GM19324 (cell line): ENCODE results near the gene WASF2.
"Not testable (repeated sequence)": the region's sequence is repeated elsewhere in the genome, so short reads cannot be mapped to it uniquely, and the experiment has no call there.

Source experiments
- ATAC-seq: cut with Tn5 transposase; IDR thresholded peaks from one replicate; pipeline ENCODE4 v1.9.1; 2021; ENCODE audit warnings: mild to moderate bottlenecking, moderate library complexity; ENCODE audit not compliant: unreplicated experiment, low FRiP score

Gene WASF2

GRCh38 chr1:27499142-27499541 is 9.2 kb upstream of the WASF2 start:
- no peak for ATAC-seq

- no peak for ATAC-seq
These were observed 6.7 kb upstream of the WASF2 start for GRCh38 chr1:27496604-27497155.

DNA sequence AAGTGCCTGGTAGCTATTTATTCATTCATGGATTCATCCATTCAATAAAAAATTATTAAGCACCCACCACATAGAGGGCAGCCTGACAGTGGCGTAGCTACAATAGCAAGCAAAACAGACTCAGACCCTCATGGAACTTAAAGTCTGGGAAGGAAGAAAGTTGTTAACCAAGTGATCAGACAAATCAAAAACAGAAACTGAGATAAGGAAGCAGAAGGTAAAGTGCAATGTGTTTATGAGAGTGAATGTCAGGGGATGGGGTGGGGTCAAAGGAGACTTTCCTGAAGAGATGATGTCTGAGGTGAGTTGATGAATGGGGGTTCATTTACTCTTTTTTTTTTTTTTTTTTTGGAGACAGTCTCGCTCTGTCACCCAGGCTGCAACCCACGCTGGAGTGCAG is 2.8 kb upstream of the WASF2 start:
- ATAC-seq = no peak

DNA sequence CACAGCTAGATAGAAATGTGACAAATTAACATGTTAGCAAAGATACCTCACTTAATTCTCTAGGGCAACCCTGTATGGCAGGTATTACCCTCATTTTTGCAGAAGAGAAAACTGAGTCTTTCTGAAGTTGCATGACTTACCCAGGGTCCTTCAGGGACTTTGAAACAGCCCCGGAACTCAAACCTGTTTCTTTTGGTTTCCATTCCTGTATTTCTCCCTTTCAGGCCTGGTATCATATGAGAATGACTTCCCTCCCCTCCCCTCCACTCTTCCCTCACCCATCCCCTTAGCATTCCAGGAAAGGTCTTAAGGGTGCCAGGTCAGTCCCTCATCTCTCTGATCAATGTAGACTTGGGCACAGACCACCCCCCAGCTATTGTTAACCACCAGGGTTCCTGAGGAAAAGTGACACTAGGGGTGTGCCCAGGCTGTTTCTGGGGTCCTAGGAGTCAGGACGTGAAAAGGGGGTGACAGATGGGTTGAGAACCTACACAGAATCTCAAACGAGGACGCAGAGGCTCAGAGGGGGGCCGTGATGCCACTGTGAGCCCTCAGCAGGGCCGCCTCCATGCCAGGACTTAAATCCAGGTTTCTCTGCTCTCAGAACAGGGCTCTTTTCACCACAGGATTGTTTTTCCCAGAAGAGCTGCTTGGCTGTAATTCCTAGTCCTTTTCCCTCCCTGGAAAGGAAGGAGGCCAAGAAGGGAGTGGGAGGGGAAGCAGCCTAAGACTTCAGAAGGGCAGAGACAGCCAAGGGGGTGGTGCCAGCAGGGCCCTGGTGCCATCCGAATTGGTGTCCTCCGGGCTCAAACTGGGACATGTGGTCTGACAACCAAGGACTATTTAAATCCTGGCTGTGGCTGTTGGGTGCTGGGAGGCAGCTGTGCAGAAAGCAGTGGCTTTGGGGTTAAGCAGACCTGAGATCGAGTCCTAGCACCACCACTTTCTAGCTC is 2.1 kb upstream of the WASF2 start:
- ATAC-seq = no peak

DNA sequence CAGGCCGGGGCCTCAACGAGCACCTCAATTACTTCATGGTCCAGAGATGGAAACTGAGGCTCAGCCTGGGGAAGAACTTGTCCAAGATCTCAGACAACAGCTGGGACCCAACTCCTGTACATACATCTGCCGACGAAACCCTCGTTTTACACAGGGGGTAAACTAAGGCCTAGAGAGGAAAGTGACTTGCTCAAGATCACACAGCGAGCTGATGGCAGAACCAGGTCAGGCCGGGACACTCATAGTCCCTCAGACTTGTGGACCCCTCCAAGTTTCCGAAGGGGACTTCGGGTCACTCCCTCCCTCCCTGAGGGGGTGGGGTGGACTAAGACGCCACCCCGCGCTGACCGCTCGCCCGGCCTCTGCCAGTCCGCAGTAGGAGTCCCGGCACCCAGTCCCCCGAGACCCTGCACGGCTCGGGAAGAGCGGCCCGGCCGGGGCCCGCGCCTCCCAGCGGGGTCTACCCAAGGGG is 430 bp downstream of the WASF2 start:
- ATAC-seq = peak; percentile 10

GRCh38 chr1:27487966-27488884 is 1.7 kb downstream of the WASF2 start:
- no peak for ATAC-seq

- ATAC-seq = no peak
These were observed 4.6 kb downstream of the WASF2 start for GRCh38 chr1:27485363-27485762.

DNA sequence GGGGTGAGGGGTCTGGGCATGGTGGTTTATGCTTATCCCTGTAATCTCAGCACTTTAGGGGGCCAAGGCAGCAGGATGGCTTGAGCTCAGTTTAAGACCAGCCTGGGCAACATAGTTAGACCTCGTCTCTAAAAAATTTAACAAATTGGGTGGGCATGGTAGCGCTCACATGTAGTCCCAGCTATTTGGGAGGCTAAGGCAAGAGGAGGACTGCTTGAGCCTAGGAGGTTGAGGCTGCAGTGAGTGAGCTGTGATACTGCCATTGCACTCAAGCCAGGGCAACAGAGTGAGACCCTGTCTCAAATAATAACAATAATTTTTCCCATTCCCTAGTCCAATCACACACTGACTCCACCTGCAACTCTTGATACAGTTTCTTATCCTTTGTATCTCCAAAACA is 6.3 kb downstream of the WASF2 start:
- no peak for ATAC-seq

- ATAC-seq = no peak
These were observed 7.9 kb downstream of the WASF2 start for GRCh38 chr1:27481994-27482620.

DNA sequence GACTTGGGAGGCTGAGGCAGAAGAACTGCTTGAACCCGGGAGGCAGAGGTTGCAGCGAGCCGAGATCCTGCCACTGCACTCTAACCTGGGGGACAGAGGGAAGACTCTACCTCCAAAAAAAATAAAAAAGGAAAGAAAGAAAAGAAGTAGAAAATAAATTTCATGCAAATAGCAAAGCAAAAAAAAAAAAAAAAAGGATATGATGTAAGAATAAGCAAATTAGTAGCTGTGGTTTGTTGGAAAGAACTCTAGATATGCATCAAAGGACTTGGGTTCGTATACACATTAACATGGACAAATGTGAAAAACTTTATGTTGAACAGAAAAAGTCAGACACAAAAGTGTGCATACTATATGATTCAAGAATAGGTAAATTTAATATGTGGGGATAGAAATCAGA is 11.9 kb downstream of the WASF2 start:
- no peak for ATAC-seq

GRCh38 chr1:27476237-27476636 is 13.7 kb downstream of the WASF2 start:
- no peak for ATAC-seq

- no peak for ATAC-seq
These were observed 14.2 kb downstream of the WASF2 start for GRCh38 chr1:27475720-27476119.

- ATAC-seq = no peak
These were observed 16.2 kb downstream of the WASF2 start for GRCh38 chr1:27473755-27474154.

- ATAC-seq = not testable (repeated sequence)
These were observed 17.9 kb downstream of the WASF2 start for GRCh38 chr1:27472098-27472497.

DNA sequence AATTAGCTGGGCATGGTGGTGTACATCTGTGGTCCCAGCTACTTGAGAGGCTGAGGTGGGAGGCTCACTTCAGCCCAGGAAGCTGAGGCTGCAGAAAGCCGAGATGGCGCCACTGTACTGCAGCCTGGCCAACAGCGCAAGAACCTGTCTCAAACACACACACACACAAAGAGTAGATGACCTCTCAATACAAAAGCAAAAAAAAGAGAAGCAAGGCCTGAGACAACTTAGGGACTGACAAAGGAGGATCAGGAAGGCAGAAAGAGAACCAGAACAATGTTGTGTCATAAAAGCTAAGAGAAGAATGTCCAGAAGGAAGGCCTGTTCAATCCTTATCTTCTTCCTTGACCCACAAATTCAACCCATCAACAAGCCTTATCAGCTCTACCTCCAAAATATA is 18.5 kb downstream of the WASF2 start:
- ATAC-seq = no peak

GRCh38 chr1:27469334-27469733 is 20.6 kb downstream of the WASF2 start:
- no peak for ATAC-seq

DNA sequence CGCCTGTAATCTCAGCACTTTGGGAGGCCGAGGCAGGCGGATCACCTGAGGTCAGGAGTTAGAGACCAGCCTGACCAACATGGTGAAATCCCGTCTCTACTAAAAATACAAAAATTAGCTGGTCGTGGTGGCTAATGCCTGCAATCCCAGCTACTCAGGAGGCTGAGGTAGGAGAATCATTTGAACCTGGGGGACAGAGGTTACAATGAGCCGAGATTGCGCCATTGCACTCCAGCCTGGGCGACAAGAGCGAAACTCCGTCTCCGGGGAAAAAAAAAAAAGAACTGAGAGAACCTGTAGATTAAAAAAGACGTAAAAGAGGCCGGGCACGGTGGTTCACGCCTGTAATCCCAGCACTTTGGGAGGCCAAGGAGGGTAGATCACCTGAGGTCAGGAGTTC is 21.6 kb downstream of the WASF2 start:
- ATAC-seq = not testable (repeated sequence)

GRCh38 chr1:27464926-27465647 is 24.9 kb downstream of the WASF2 start:
- ATAC-seq = no peak

- not testable (repeated sequence) for ATAC-seq
These were observed 26.1 kb downstream of the WASF2 start for GRCh38 chr1:27463916-27464315.

DNA sequence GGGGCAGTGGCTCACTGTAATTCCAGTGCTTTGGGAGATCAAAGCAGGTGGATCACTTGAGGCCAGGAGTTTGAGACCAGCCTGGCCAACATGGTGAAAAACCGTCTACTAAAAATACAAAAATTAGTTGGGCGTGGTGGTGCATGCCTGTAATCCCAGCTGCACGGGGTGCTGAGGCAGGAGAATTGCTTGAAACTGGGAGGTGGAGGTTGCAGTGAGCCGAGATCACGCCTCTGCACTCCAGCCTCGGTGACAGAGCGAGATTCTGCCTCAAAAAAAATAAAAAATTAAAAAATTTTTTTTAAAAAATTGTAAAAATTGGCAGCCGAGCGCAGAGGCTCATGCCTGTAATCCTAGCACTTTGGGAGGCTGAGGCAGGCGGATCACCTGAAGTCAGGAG is 31.4 kb downstream of the WASF2 start:
- ATAC-seq = not testable (repeated sequence)
